NCI-H1048 (cell line): ENCODE measurements around the gene NHS.
"Not testable (repeated sequence)": the region's sequence is repeated elsewhere in the genome, so short reads cannot be mapped to it uniquely, and the experiment has no call there.

Experiments
- DNase-seq: peaks from one replicate; lab custom pipeline; 2025; lab: John Stamatoyannopoulos, UW

Gene NHS

DNA sequence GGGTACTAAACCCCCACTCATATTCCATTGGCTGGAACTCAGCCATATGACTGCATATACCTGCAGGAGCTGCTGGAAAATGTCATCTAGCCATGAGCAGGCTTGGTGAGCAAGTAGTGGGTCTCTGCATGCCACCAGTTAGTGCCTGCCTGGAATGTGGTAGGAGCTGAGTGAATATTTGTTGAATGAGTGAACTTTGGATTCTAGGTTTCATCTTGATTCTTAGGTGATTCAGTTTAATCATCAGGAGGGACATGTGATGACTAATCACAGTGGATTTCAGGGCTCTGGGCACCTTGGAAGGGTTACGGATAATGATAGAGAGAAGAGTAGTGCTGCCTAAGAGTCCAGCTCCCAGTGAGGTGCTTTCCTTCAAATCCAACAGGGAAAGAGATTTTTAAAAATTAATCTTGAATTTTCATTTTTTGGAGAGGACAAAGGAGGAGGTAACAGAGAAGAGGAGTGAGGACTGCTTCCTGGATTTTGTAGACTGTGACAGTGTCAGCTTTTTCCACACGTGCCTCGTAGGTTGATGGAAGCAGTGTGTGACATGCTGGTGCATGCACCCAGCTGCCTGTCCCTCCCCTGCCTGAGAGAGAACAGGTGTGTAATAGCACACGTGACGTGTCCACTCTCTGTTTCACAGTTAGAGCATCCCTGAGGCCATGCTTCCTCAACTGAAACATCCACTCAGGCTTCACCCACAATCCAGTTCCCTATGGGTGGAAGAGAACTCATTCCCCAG is 30.4 kb downstream of the NHS start:
- no peak for DNase-seq

DNA sequence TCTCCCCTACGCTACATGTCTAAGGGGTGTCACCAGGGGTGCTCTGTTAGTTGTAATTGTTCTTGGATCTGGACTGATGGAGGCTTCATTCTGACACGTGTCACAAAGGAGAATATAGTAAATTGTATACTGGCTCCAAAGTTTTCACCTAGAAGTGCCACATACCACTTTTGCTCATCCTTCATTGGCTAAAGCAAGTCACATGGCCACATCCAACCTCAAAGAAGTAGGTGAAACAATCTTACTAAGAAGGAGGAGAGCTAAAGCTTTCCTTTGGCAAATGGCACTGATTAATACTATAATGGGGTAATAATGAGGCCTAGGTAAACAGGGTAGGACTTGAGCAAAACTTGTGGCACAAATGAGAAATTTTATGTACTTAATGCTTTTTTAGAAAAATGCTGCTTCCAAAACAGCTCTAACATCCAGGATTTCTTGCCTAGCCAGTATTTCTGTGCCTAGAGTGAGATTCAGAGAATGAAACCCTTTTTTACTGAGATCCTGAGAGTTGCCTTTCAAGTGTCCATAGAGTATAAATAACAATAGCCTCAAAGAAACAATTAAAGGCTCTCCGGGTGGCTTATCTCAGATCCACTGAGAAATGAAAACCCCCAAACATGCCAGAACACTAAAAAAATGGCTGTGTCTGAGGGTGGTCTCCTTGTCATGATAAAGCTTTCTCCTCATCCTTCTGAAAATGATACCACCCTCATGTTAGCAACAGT is 34.7 kb downstream of the NHS start:
- no peak for DNase-seq

DNA sequence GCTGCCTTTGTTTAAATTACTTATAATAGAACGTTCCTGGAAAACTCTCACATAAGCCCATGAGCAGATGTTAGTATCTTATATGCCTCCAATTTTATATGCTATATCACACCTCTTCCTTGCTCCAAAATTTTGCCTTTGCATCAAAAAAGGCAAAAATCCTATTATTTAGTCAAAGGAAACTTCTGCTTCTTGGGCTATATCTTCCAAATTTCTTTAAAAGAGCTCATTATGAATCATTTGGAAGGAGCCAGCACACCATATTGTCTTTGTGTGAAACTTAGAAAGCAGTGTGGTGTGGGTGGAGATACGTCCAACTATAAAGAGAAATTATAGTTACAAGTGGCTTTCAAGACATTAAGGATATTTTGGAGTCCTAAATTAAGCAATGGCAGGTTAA is 35.7 kb downstream of the NHS start:
- DNase-seq, result no peak

DNA sequence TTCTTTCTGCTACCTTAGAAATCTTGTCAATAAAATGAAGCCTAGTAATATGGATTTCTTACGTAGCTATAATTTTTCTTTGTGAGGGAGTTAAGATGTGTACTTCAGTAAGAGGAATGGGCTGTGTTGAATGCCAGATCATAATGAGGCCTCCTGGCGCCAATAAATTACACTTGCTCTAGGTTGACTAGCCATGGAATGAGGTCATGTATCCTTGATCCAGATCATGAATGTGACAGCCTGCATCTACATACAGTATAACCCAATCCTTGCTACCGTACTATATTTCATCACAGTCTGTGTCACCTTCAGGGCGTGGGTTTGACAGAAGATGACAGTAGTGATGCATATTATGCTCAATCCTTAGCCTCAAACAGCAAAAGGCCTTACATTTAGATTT is 36.2 kb downstream of the NHS start:
- no peak for DNase-seq

DNA sequence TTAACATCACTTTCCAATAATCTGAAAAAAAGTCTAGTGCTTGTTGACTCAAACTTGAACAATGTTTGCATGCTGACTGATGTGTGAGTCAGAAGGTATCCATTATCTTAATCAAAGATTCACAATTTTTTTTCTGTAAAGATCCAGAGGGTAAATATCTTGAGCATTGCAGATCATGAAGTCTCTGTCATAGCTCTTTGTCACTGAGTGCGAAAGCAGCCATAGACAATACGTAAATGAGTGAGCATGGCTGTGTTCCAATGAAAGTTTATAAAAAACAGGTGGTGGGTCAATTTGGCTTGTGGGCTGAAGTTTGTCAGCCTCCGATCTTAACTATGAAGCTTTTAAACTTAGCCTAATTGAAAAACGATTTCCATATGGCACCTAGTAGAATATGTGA is 37.7 kb downstream of the NHS start:
- DNase-seq, result no peak

DNA sequence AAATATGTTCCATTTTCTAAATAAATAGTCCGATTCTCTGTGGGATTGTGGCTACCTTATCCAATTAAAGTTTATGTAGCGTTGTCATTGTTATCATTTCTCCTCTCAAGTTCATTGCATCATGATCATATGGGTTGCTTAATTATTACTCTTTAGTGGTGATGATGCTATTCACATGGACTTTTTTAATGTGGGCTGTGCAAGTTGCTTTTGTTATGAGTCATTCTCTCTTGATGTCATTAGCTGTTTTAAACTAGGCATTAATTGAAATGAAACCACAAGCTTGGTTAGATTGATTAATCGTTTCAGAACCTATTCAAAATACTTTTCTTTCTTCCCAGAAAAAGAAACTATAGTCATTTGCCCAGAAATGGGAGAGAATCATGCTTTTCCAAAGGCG is 38.2 kb downstream of the NHS start:
- DNase-seq, result no peak

DNA sequence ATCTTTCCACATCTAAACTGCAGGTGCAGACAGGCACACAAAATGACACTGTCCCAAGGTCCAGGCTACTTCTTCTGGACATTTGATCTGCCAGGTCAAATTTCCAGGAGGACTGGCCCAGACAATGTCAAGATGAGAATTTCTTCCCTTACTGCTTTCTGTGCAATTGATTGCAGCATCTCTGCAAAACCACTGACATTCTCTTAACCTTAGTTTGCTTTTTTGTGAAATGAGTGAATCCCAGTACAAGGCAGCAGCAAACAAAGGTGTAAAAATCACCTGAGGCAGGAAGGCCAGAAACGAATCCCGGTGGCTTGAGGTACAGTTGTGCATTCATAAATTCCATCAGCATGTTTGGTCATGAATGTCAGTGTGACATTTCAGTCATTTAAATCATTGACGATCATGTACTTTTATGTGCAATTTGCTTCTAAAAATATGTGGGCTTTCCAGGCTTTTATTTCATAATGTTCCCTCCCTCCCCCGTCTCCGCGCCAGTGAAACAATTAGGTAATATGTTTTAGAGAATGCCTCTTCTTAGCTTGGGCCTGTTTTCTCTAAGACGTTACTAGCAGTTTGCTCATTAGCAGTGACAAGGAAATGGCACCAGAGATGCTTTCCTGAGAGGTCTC is 39.1 kb downstream of the NHS start:
- no peak for DNase-seq

DNA sequence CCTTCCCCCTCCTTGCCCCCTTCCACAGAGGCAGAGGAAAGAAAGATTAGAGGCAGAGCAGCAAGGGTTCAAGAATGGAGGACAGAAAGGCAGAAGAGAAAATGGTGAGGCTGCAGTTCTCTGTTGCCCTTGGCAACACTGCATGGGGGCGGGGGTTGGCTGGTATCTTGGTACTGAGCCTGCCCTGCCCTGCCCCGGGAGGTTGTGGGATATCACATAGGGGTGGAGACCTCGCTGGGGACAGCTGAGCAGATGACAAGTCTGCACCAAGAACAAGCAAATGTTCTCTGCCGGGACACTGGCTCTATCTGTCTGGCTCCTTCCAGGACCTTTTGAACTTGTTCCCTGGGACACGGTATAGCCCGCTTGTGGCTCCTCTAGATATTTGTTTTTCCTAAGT is 39.8 kb downstream of the NHS start:
- DNase-seq, result no peak

DNA sequence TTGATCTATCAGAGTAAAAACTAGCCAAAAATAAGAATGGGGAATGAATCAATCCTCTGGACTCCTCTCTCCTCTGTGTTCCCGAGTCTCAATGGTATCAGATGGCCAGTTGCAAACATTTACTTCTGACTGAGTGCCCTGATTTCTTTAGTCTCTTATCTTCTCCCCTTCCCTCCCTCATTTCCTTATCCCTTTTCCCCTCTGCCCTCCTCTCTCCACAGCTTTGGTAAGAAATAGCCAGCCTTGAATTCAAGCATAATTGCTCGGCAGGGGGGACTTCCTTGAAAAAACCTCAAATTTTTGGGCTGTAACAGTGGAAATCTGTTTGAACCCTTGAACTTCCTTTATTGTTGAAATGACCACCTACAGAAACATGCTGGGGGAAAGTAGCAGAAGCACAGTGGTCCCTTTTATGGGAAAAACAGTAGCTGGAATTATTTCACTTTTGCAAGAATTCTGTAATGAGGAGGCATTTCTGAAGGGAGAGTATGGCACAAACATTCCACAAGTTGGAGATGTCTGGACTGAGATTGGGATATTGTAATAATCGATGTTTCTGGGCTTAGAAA is 40.3 kb downstream of the NHS start:
- DNase-seq, result no peak

DNA sequence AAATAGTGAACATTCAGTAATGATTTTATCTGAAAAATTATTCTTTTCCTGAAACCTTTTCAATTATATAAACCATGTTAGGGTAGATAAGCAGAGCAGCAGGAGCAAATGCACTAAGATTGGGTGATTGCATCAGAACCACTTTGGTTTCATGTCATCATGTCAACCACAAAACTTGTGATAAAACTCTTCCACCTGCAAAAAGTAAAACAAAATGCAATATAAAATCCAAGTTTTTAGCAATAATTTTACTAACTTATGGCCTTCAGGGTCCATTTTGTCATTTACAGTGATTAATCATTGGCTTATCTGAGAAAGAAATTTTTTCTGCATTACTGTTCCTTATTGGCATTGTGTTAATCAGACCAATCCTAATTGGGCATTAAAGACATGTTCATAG is 42.4 kb downstream of the NHS start:
- no peak for DNase-seq

DNA sequence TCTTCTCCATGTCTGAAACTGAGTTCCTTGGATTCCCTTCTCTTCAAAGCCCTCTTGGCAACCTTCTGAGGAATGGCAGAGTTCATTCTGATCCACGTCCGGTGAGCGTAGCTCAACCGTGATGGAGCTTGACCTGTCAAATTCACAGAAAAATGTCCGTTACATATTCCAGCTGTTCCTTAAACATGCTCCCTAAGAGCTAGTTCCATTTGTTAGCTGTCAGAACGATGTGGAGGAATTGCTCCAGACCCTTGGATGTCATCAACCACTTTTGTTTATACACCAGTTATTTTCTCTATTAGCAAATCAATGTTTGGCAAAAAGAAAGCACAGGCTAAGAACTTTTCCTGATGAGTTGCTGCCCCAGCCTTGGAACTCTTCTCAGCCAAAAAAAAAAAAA is 50.1 kb downstream of the NHS start:
- no peak for DNase-seq

DNA sequence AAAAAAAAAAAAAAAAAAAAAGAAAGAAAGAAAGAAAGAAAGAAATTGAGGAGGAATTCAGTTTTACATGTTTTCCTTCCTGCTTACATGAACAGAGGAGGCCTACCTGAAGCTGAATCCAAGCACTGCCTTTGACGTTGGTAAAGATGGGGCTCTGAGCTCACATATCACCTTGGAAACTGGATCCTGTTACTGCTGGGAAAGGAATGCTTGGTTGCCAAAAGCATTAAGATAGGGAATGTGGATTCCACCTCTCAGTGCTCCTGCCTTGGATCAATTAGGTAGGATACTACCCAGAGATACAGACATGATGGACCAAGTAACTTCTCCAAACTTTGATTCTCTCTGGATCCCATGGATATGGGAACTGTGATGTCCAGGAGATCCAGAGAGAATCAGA is 50.6 kb downstream of the NHS start:
- DNase-seq, result no peak

DNA sequence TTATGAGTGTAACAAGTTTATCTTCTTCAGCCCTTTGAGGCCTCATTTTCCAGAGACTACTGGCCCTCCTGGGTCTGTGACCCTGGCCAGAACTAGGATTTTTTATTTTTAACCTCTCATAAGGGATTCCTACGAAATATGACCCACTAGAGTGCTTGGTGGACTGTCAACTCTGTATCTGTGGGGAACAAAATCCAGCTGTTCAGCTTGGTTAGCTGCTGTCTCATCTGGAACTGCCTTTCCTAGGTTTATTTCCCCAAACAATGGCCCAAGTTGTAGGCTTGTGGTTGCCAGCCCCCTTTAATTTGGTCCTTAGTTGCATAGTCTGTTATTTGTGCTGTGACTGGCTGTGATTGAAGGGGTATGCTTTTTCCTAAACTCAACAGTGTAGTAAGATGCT is 56.2 kb downstream of the NHS start:
- DNase-seq, result no peak

DNA sequence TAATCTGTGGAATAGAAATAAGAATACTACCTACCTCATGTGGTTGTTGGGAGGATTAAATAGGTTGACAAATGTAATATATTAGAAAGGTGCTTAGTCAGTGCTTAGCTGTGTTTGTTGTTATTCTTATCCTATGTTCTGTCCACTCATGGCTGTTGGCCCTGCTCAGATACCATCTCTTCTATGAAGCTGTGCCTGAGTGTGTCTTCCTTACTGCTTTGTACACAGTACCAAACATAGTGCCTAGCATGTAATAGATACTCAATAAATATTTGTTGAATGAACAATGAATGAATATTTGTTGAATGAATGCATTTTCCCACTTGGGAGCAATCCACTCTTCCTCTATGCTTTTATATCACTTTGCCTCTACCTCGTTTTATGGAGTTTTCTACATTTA is 57.2 kb downstream of the NHS start:
- no peak for DNase-seq

DNA sequence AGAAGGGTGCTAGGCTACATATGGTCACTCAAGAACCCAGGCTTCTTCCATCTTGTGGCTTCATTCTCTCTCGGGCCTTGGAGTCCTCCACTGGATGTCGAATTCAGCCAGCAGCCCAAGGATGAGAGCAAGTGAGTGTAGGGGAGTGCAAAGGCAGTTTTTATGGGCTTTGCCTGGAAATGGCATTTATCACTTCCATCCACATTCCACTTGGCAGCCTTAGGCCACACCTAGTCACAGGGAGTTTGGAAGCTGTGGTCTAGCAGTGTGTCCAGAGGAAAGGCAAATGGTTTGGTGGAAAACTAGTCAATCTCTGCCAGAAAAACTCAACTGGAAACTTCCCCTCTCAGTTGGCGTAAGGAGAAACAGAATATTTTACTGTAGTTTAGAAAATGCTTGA is 59.0 kb downstream of the NHS start:
- no peak for DNase-seq

DNA sequence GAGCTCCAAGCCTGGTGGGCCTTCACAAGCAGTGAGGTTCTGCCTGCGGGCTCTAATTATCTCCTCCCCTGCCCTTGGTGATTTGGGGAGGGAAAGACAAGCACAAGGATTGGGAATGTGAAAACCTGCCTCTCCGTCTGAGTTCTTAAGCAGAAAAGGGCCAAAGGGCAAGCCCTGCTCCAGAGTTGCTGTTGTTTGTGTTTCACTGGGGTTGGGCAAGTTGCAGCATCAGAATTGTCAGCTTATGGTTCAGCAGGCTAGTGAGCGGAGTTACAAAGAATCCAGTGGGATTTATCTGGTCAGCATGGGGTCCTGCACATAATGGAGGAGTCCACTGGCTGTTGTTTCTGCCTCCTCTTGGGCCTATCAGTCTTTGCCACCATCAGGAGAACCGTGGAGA is 60.5 kb downstream of the NHS start:
- no peak for DNase-seq

DNA sequence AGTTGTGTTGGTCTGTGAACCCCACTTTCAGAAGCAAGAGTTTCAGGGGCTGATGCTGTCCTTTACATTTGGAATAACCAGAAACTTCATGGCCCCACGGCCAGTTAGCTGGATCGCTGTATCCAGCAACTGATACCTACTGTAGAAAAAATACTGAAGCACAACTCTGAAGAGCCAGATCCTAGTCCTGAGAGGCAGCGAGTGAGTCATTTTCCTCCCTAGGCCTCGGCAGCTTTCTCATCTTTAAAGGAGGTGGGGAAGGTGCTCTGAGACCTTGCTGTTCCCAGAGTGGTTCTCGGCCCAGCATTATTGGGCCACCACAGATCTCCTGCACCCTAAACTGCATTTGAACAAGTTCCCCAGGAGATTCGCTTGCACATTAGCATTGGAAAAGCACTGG is 63.2 kb downstream of the NHS start:
- no peak for DNase-seq

DNA sequence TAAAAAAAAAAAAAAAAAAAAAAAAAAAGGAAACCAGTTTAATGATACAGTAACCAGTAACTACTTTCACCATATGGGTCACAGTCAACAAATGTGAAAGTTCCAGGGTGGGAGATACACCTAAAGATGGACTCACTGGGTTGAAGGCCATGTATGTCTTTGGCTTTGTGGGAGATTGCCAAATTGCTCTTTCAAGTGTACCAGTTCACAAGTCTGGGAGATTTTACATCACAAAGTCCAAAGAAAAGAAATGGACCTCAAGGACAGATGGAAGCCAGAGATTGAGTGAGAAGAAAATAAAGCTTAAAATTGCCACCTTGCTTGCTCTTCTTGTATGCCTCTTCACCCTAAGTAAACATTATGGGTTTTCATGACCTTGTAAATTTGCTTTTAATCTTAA is 65.3 kb downstream of the NHS start:
- DNase-seq, result no peak

DNA sequence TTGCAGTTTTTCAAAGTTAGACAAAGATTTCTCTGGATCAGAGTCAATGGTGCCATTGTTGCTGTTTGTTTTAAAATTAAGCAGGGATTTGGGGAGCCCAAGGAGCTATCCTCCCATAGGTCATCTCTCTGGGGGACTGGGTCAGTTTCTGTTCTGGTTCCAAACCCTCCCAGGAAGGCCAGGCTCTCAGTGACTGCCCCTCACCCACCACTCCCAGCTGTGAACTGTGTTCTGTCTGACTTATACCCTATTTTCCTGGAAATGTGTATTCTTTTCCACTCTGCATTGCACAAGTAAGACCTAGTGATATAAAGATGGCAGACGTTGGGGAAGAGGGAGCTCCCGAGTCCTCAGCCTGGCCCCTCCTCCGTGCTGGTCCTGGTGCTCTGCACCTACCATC is 65.8 kb downstream of the NHS start:
- DNase-seq, result no peak

DNA sequence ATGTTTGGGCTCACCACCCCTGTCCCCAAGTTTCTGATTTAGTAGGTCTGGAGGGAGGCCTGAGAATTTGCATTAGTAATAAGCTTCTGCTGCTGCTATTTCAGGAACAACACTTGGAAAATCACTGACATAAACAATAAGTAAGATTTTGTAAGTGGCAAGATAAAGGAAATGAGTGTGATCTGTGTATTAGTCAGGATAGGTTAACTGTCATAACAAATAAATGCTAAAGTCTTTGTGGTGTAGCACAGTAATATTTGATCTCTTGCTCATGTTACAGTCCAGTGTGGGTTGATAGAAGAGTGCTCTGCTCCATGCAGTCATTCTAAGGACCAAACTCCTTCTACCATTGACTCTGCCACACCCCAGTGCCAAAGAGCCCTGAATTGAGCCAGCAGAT is 67.0 kb downstream of the NHS start:
- DNase-seq, result no peak

DNA sequence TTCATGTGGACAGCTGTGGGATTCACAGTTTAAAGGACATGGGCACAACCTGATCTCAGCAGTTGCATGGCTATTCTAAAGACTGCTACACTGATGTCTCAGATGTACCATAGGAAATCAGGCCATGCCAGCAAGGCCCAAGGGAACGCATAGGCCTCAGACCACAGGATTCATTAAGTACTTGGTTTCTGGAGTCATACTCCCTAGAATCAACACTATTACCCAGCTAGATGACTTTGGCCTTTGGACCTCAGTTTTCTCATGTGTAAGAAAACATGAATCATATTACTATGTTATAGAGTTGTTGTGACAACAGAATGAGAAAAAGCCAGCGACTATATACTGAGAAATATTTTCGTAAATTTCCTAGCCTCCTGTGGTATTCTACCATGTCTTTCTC is 67.9 kb downstream of the NHS start:
- no peak for DNase-seq

DNA sequence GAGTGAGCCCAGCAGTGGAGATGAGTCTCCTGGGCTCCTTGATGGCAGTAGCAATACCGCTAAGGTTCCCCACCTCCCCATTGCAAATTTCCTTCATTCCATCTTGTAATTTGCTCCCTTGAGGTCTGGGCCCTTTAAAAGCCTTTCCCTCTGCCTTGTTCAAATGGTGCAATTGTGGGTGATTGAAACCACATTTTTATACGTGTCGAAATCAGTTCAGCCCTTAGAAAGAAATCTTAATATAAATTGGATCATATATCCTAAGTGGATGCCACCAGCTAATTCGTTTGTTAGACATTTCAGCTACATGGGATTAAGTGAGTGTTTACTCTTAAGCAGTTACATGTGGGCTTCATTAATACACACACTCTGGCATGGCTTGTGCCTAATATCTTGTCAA is 68.6 kb downstream of the NHS start:
- DNase-seq, result no peak

DNA sequence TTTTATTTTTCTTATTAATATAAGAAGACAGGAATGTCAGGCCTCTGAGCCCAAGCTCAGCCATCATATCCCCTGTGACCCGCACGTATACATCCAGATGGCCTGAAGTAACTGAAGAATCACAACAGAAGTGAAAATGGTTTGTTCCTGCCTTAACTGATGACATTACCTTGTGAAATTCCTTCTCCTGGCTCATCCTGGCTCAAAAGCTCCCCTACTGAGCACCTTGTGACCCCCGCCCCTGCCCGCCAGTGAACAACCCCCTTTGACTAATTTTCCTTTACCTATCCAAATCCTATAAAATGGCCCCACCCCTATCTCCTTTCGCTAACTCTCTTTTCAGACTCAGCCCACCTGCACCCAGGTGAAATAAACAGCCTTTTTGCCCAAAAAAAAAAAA is 71.3 kb downstream of the NHS start:
- DNase-seq, result not testable (repeated sequence)
